ENCODE measurements around the gene ANAPC13. TPM values are rescaled to one million over a fixed set of nuclear protein-coding genes. Genes with fewer than 3 reads are reported as not detected.

Gene ANAPC13
- total RNA-seq, result 56.0 and 63.4 TPM in 2 replicates

GRCh38 chr3:134485718-134486576 is at the start of gene ANAPC13, which contains the start of gene CEP63:
Gene ANAPC13 (minus strand): TSS chr3:134485985. CDS start chr3:134482904, 3,081 bp downstream.
Gene CEP63 (plus strand): TSS chr3:134486057. CDS start chr3:134495321, 9,264 bp downstream.

Other genes starting within 250 kb of the ANAPC13 start
- gene RYK, start 235.1 kb downstream of the ANAPC13 start, total RNA-seq, result 42.4 and 47.0 TPM in 2 replicates
- 127 TPM in 2 replicates for gene AMOTL2, start 111.5 kb downstream of the ANAPC13 start, total RNA-seq
- 11.3 and 13.8 TPM in 2 replicates for gene CEP63, start 72 bp upstream of the ANAPC13 start, total RNA-seq
- not detected in 2 replicates for gene KY, start 165.0 kb upstream of the ANAPC13 start, total RNA-seq

Data from mammary microvascular endothelial cell (primary cell).